Adrenal gland (tissue), 12 donors: ENCODE measurements around the gene ZNF503. TPM values are rescaled to one million over a fixed set of nuclear protein-coding genes. Genes with fewer than 3 reads are reported as not detected.

Experiments used
- DNase-seq, 7 donors: peaks; one replicate each; pipeline ENCODE4 v3.0.0-alpha.2; 2019 to 2020
- H3K27ac ChIP-seq, 5 donors: fragments of 200-600 bp; sonication (generic) in 4 of 5; 1 replicate in 3 of 5; 2 replicates in 2 of 5; pipeline versions ENCODE4 v1.5.1 to v1.8.0; 2016 to 2020; ENCODE audit warnings: mild to moderate bottlenecking in 1 of 5
- H3K27me3 ChIP-seq: fragments of 200-600 bp; 2 replicates; pipeline ENCODE4 v1.8.0; 2021
- H3K36me3 ChIP-seq, 2 donors: fragments of 200-600 bp; replicated peaks in 1 of 2; 1 replicate in 1 of 2; 2 replicates in 1 of 2; pipeline versions ENCODE4 v1.5.1 to v1.8.0; 2018 to 2022
- H3K4me1 ChIP-seq, 2 donors: fragments of 200-600 bp; replicated peaks in 1 of 2; 1 replicate in 1 of 2; 2 replicates in 1 of 2; pipeline versions ENCODE4 v1.5.1 to v1.8.0; 2018 to 2021
- H3K4me3 ChIP-seq, 4 donors: fragments of 200-600 bp; sonication (generic) in 3 of 4; one replicate each; pipeline ENCODE4 v1.5.1; 2016 to 2018
- H3K9me3 ChIP-seq, 3 donors: fragments of 200-600 bp; sonication (generic) in 1 of 3; replicated peaks in 1 of 3; 1 replicate in 2 of 3; 2 replicates in 1 of 3; pipeline versions ENCODE4 v1.5.1 to v1.8.0; 2016 to 2021
- POLR2A ChIP-seq, 2 donors: fragments of 450-650 bp; IDR thresholded peaks; one replicate each; pipeline ENCODE4 v1.6.1; 2017; ENCODE audit warnings: antibody characterized with exemption in 2 of 2, mild to moderate bottlenecking in 2 of 2, moderate library complexity in 1 of 2
- WGBS, 4 donors: extraction: QIAGEN DNeasy Blood & Tissue Kit in 2 of 4; methylation state at CpG; one replicate each; pipeline versions ENCODE4 v1.1.5 to v1.1.7; 2013 to 2017; 5-methylcytosine and 5-hydroxymethylcytosine counted together
- intact Hi-C, 2 donors: fragments of 100-400 bp; cut with DNase I; formaldehyde crosslinking; loops; one replicate each; pipeline versions ENCODE4 v1.14.1 to v1.15.0; 2022 to 2023
- polyA plus RNA-seq, 3 donors: library from polyadenylated mRNA; stranded (reverse); fragments of 200-250 nt in 2 of 3; fragments of 350-450 nt in 1 of 3; fragmentation: Illumina TruSeq in 1 of 3; extraction: RNeasy Lipid Tissue Mini Kit (QIAGEN cat#74804) in 1 of 3; gene quantifications; one replicate each; pipeline ENCODE4 v1.2.3, GENCODE V29; 2013 to 2014
- total RNA-seq, 9 donors: library from RNA; depleted of rRNA in 4 of 9; stranded (reverse); fragments of >200 nt in 4 of 9; fragments of 120-200 nt in 1 of 9; fragmentation: NEBNext Ultra II Directional in 1 of 9; extraction: Animal tissue kit (Norgen Biotek cat#: 25700) in 1 of 9; gene quantifications; one replicate each; pipeline versions ENCODE4 v1.1.0 to v1.2.4, GENCODE V29; 2013 to 2023
- TF ChIP-seq, protein P1 (sequence below), 6 experiments: fragments of 450-650 bp in 4 of 6; fragments of 200-600 bp in 2 of 6; sonication (generic) in 1 of 6; IDR thresholded peaks; 1 replicate in 5 of 6; 2 replicates in 1 of 6; pipeline versions ENCODE4 v1.5.1 to v1.8.0; 2016 to 2021; ENCODE audit warnings: antibody characterized with exemption in 6 of 6, mild to moderate bottlenecking in 2 of 6, moderate library complexity in 1 of 6
- donor health status: healthy with polysubstance abuse.
- donor health status: Bipolar disorder and iron deficiency.
- donor health status: DM: yes; HTN: yes; CAD: no.
- donor health status: DM: no; HTN: no; CAD: no.
- donor health status: DM: no; HTN: no; CAD: no.
- donor health status: DM: yes; HTN: yes; CAD: no.

Gene ZNF503
- total and polyA plus RNA-seq, 12 donors, result 5.4 to 129 (median 46.0) TPM

DNA sequence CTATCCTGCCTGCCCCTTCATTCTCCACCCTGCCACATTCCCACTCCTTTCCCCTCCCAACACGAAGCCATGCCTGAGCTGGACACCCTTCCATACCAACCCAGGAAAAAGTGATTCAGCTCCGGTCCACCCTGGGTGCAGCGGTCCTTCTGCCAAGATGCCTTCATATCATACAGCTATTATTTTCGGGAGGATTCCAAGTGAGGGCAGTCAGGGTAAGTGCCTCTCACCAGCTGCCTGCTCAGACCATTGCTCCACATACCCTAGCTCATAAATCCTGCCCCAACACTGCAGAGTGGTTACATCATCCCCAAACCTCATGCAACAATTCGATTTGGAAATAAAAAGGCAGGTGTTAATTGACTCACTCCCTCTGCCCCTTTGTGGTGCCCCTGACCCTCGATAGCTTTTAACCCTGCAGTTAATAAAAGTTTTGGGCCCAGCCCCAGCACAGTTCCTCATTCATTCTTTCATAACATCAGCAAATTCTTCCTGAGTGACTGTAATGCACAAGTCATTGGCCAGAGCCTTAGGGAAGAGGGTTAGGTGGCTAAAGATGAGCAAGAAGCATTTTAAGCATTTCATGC is 42.6 kb downstream of the ZNF503 start:
- H3K4me3 ChIP-seq, result no peak overlapping the region
- no peaks in the 10 kb centered on the region for H3K9me3 ChIP-seq
- H3K27me3 ChIP-seq, result no peaks in the 10 kb centered on the region
- no peaks in the 10 kb centered on the region for H3K4me1 ChIP-seq
- H3K36me3 ChIP-seq, result no peaks in the 10 kb centered on the region
- peak overlapping the region in 1 of 5 donors; percentile 13 for H3K27ac ChIP-seq
- intact Hi-C loops, result no loop called here
- no peak for TF ChIP-seq POLR2A (IDR thresholded peaks at IDR 0.05)
- TF ChIP-seq, protein P1, sequence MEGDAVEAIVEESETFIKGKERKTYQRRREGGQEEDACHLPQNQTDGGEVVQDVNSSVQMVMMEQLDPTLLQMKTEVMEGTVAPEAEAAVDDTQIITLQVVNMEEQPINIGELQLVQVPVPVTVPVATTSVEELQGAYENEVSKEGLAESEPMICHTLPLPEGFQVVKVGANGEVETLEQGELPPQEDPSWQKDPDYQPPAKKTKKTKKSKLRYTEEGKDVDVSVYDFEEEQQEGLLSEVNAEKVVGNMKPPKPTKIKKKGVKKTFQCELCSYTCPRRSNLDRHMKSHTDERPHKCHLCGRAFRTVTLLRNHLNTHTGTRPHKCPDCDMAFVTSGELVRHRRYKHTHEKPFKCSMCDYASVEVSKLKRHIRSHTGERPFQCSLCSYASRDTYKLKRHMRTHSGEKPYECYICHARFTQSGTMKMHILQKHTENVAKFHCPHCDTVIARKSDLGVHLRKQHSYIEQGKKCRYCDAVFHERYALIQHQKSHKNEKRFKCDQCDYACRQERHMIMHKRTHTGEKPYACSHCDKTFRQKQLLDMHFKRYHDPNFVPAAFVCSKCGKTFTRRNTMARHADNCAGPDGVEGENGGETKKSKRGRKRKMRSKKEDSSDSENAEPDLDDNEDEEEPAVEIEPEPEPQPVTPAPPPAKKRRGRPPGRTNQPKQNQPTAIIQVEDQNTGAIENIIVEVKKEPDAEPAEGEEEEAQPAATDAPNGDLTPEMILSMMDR (IDR thresholded peaks at IDR 0.05), result no peak
- WGBS, 4 donors, result 61 to 74% (median 69%) methylated on average over 4 to 6 of the region's 6 CpGs
- peak in 1 of 7 donors; percentile 15 for DNase-seq

DNA sequence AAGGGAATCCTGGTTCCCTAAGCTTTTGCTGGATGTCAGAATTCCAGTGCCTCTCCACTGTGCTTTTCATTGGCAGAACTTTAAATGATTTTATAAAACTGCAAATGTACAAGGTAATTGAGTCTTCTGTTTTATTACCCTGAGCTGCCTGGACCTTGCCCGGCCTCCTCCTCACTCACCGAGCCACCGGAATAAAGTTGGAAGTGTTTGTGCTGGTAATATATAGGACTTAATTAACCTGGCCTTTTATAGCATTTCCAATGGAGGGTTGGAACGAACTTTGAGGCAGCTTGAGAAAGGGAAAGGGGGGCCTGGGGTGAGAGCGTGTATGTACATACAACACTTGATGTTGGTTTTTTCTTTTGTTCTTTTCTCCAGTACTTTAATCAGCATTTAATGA is 43.4 kb downstream of the ZNF503 start:
- no peak overlapping the region for H3K4me3 ChIP-seq
- no peaks in the 10 kb centered on the region for H3K27me3 ChIP-seq
- TF ChIP-seq, protein P1 (IDR thresholded peaks at IDR 0.05), result no peak
- TF ChIP-seq POLR2A (IDR thresholded peaks at IDR 0.05), result no peak
- no peak for DNase-seq
- H3K9me3 ChIP-seq, result no peaks in the 10 kb centered on the region
- WGBS, 4 donors, result 86 to 93% (median 91%) methylated on average over 5 of the region's 5 CpGs
- H3K27ac ChIP-seq, result no peak overlapping the region
- H3K4me1 ChIP-seq, result peaks cover 0 to 2% of the 10 kb centered on the region in 2 donors
- intact Hi-C loops, result no loop called here
- H3K36me3 ChIP-seq, result no peaks in the 10 kb centered on the region

DNA sequence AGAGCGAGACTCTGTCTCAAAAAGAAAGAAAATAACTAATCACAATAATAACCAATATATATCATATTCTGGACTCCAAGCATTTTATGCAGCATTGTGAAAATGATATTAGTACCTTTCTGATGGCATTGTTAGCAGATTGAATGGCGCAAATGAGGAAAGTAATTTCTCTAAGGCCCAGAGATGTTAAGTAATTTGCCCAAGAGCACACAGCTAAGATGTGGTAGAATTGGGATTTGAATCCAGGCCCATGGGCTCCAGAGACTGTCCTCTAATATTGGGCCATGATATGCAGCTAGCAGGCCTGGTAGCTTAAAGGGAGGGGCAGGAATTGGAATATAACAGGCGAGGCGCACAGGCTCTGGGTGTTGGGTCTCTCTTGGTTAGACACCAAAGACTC is 44.1 kb downstream of the ZNF503 start:
- peaks cover 4 to 6% of the 10 kb centered on the region in 2 donors for H3K4me1 ChIP-seq
- intact Hi-C loops, result no loop called here
- TF ChIP-seq, protein P1 (IDR thresholded peaks at IDR 0.05), result no peak
- TF ChIP-seq POLR2A (IDR thresholded peaks at IDR 0.05), result no peak
- H3K9me3 ChIP-seq, result no peaks in the 10 kb centered on the region
- no peak overlapping the region for H3K4me3 ChIP-seq
- no peaks in the 10 kb centered on the region for H3K36me3 ChIP-seq
- H3K27me3 ChIP-seq, result no peaks in the 10 kb centered on the region
- 94 to 99% (median 98%) methylated on average over 4 of the region's 4 CpGs for WGBS, 4 donors
- DNase-seq, result no peak
- H3K27ac ChIP-seq, result no peak overlapping the region

DNA sequence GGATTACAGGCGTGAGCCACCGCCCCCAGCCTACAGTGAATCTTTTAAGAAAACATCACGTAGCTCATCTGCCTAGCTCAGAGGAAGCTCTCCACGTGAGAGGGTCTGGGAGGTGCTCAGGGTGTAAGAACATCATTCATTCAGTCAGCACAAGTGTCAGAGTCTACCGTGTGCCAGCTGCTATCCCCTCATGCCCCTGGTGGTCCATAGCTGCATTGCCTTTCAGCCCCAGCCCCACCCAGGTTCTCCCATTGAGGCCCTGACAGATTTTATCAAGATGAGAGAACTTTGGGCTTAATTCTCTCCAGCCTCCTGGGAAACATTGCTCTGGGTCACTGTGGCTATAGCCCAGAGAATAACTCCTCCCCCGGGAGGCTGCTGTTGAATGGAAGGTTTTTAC is 45.1 kb downstream of the ZNF503 start:
- TF ChIP-seq POLR2A (IDR thresholded peaks at IDR 0.05), result no peak
- TF ChIP-seq, protein P1 (IDR thresholded peaks at IDR 0.05), result no peak
- DNase-seq, result no peak
- WGBS, 4 donors, result 81 to 93% (median 90%) methylated on average over 4 to 6 of the region's 6 CpGs
- Histone ChIP-seq H3K4me3 (no peak overlapping the region), H3K27ac (no peak overlapping the region), H3K9me3 (no peaks in the 10 kb centered on the region), H3K36me3 (no peaks in the 10 kb centered on the region), H3K4me1 (peaks cover 6 to 7% of the 10 kb centered on the region in 2 donors), H3K27me3 (no peaks in the 10 kb centered on the region)
- intact Hi-C loops, result no loop called here
